A204.1 (cell line): ENCODE results near the gene TEX22.

Experiments used
- FAIRE-seq: peaks from 2 replicates; lab custom pipeline; 2012; peaks lifted over from hg19 to GRCh38; lab: Jason Lieb, UNC

TEX22 gene

GRCh38 chr14:105384605-105385321, 13.6 kb upstream of the TEX22 start:
- no peak for FAIRE-seq

- FAIRE-seq = no peak
These were observed 13.1 kb upstream of the TEX22 start for GRCh38 chr14:105385322-105385637.

- FAIRE-seq = no peak
These were observed 12.5 kb upstream of the TEX22 start for GRCh38 chr14:105385698-105386365.

DNA sequence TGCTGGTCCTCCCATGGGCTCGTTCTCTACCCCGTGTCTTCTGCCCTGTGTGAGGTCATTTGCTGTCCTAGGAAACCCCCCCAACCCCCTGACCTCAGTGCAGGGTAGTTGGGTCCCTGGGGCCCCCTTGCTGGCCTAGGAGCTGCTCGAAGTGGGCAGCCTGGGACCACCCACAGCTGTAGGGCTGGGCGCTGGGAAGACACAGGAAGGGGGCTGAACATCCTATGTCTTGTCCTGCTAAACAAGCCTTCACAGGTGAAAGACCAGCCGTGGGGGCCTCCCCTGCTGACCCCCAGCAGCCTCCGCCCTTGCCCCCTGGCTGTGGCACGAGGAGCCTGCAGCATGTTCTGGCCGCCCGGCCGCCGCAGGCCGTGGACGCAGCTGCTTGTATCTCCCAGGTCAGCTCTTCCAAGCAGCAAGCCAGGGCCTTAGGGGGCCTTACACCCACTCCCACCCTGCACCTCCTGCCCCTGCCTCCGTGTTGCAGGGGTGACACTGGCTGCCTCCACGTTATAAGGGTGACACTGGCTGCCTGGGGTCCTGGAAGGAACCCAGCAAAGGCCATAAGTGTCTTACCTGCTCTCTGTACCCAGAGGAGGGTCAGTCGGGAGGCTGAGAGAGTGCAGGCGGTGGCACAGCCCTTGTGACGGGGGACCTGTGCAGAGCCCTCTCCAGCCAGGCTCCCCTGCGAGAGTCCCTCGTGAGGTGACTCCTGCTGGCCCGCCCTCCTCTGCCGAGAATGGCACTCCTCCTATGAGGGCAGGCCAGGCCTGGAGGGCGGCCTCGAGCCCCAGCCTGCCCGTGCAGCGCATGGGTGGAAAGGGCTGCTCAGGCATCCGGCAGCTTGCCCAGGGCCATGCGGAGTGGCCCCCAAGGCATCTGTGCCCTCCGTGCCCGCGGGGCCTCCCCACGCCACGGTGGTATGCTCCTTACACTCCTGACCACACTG, 11.5 kb upstream of the TEX22 start:
- no peak for FAIRE-seq

GRCh38 chr14:105387530-105387922, 10.8 kb upstream of the TEX22 start:
- FAIRE-seq = no peak

DNA sequence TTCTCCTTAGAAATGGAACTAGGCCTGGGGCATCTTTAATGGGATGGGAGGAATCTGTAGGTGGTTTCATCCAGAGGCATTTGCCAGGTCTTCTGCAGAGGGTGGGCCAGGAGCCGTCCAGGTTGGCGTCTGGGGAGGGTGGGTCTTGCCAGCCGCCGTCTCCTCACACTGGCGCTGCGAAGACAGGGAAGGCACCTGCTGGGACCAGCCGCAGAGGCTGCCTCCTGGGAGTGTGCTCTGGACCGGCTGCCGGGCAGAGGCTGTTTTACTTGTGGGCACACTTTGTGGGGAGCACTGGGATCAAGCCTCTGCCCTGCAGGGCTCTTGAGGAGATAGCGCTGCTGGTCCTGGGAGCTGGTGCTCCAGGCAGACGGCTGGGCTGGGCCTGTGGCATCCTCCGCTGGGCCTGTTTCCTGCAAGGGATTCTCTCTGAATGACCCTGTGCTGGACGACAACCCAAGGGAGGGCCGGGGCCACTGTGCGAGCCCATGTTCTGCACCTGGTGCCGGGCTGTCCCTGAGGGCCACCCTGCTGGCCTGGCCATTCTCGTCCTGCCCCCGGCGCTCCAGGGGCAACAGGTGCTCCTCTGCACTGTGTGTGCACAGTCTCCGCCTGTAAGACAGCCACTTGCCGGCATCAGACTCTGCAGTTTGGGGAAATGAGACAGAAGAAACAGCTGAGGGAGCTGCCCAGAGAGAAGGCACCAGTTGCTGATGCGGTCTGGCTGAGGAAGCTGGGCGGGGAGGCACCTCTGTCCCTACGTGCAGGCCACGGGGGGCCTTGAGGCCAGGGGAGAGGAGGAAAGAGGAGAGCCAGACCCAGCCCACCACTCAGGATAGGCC, 10.0 kb upstream of the TEX22 start:
- FAIRE-seq = no peak

DNA sequence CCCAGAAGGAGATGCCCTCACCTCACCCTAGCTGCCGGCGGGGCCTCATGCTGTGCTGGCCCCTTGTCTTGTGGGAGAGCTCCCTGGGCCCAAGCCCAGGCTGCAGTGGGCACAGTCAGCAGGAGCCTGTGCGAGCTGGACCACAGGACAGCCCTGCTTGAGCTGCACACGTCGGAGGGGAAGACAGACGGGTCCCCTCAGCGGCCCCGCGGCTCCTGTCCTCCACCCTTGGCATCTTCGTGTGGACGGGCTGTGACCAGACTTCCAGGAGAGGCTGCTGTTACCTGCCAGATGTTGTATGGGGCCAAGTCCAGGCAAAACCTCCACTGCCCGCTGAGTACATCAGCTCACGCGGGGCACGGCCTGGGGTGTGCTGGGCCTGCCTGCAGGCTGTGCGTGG, 9.4 kb upstream of the TEX22 start:
- no peak for FAIRE-seq

DNA sequence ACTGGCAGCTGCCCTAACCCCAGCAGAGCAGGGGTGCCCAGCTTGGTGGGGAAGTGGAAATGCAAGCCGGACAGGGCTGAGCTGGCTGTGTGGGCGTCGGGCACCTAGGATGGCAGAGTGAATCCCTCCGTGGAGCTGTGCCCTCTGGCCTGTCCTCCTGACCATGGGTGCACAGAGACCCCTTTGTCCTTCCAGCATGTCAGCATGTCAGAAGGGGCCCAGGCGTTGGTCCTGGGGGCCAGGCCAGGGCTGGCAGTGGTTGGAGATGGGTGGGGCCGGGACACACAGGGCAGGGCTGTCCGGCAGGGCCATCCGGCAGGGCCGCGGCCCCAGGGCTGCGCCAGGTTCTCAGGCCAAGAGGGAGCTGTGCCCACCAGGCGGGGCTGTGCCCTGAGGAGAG, 8.8 kb upstream of the TEX22 start:
- no peak for FAIRE-seq

GRCh38 chr14:105389976-105390848, 8.1 kb upstream of the TEX22 start:
- no peak for FAIRE-seq

DNA sequence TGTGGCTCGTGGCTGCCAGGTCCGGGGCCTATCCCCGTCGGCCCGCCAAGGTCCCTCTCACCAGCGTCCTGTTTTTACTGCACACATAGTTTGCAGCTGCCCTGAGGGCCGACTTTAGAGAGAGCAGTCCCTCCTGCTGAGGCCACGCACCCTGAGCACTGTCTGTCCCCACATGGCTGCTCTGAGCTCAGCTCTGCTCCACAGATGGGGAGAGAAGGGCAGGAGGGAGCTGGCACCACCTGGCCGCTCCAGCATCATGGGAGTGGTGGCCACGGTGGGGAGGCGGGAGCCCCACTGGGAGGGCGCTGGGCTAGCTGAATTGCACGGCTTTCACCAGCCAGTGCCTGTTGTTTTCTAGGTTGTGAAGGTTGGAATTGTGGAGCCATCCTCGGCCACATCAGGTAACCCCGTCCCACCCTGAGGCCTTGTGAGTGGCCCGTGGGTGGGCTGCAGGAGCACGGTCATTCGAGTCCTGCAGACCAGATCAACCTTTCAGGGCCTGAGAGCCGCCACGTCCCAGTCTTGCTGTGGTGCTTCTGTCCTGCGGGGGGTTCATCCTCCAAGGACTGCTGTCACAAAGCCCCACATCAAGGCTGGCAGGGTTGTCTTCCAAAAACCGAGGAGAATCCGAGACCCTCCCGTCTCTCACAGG, 7.4 kb upstream of the TEX22 start:
- FAIRE-seq = no peak

- no peak for FAIRE-seq
These were observed 6.8 kb upstream of the TEX22 start for GRCh38 chr14:105391541-105391940.

DNA sequence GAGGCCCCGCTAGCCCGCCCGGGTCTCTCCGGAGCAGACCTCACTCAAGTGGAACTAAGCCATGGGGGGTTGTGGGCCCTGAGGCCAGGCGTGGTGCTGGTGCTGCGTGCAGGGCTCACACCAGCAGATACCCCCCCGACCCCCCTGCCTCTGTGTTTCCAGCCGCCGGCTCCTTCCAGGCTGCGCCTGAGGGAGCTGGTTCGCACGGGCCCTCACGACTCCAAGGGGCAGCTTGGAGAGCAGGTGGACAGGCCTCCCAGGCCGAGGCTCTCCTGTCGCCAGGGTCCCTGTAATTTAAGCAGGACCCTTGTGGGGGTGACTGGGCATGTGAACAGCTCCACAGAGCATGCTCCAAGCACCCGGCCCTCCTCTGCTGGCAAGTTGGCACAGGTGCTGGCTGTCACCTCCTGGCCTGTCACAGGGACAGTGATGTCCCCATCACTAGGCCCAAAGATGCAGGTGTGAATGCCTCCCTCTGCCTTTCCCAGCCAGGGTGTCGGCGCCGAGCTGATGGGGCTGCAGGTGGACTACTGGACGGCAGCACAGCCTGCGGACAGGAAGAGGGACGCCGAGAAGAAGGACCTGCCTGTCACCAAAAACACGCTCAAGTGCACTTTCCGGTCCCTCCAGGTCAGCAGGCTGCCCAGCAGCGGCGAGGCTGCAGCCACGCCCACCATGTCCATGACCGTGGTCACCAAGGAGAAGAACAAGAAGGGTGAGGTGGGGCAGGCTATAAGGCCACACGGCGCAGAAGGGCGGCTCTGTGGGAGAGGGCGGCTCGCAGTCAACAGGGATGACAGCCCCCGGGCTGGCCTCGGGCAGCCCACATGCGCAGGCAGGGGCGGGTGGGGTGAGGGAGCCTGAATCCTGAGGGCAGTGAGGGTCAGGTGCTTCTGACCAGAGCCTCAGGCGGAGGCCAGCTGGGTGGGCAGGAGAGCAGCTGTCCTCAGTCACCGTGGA, 5.9 kb upstream of the TEX22 start:
- FAIRE-seq = no peak

GRCh38 chr14:105393151-105393550, 5.2 kb upstream of the TEX22 start:
- FAIRE-seq = no peak

- no peak for FAIRE-seq
These were observed 3.4 kb upstream of the TEX22 start for GRCh38 chr14:105394714-105395537.

- FAIRE-seq = no peak
These were observed 2.8 kb upstream of the TEX22 start for GRCh38 chr14:105395538-105395854.

- FAIRE-seq = no peak
These were observed 897 bp upstream of the TEX22 start for GRCh38 chr14:105397350-105397931.

DNA sequence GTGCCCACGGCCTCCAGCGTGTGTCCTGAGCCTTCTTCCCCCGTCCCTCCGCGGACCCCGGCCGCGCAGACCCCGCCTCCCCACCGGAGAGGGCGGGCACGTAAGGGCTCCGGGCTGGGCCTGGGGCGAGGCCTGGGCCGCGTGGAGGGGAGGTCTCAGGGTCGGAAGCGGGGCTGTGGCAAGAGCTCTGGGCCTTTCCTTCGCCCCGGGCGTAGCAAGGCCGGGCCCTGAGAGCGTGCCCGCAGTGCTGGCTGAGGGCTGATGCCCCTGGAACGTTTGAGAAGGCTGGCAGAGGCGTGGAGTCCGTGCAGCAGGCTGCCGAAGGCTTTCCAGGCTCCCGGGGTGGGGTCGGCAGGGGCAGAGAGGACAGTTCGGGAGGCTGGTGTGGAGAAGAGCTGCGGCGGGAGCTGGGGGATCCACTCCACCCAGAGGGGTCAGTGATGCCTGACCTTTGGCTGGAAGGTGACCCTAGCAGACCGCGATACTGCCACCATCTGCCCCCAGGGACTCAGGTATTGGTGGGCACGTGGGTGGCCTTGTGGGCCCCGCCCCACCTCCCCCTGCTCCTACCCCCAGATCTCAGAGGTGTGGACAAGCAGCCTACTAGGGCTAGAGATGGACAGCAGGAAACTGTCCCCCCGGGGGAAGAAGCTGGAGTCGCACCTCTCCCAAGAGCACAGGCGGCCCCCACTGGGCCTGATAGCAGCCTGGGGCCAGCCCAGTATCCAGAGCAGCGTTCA, 558 bp downstream of the TEX22 start:
- FAIRE-seq = no peak

DNA sequence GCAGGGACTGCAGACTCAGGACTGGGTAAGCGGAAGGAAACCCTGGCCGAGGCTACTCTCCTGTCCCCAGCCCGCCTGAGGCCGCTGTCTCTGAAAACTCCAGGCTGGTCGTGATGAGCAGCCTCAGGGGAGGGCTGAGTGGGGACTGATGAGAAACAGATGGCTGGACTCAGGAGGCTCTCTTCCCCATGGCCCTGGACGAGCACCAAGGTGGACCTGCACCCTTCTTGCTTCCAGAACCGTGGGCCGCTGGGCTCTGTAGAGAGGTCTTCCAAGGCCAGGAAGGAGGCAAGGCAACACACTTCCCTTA, 1.1 kb downstream of the TEX22 start:
- FAIRE-seq = no peak
